Posterior vena cava (tissue), 2 donors: ENCODE measurements around the gene MARCKSL1. TPM values are rescaled to one million over a fixed set of nuclear protein-coding genes. Genes with fewer than 3 reads are reported as not detected.

Source experiments
- DNase-seq: peaks from one replicate; pipeline ENCODE4 v3.0.0-alpha.2; 2020; ENCODE audit warnings: low spot score
- intact Hi-C, 2 donors: fragments of 100-400 bp; cut with DNase I; formaldehyde crosslinking; loops; one replicate each; pipeline versions ENCODE4 v1.14.1 to v1.14.2; 2022 to 2023
- total RNA-seq, 2 donors: library from RNA; stranded (reverse); fragmentation: NEBNext Ultra II Directional; extraction: Animal tissue kit (Norgen Biotek cat#: 25700); gene quantifications; one replicate each; pipeline ENCODE4 v1.2.1, GENCODE V29; 2021
- donor health status: DM: yes; HTN: yes; CAD: no.
- donor health status: DM: yes; HTN: yes; CAD: no.

The MARCKSL1 gene
- total RNA-seq, 2 donors from 2014 or later = 40.9 to 43.9 TPM

- intact Hi-C loops = no loop called here
- DNase-seq = no peak
These were observed 571 bp downstream of the MARCKSL1 start for GRCh38 chr1:32335535-32335789.

GRCh38 chr1:32334864-32335534, 1.0 kb downstream of the MARCKSL1 start:
- peak; percentile 87 for DNase-seq

GRCh38 chr1:32334274-32334861, 1.7 kb downstream of the MARCKSL1 start:
- DNase-seq = no peak
- intact Hi-C loops = no loop called here

More at GRCh38 chr1:32334864-32335534, 1.0 kb downstream of the MARCKSL1 start:
- intact Hi-C loops = no loop called here

GRCh38 chr1:32333251-32333963, 2.6 kb downstream of the MARCKSL1 start:
- intact Hi-C loops = no loop called here
- no peak for DNase-seq

GRCh38 chr1:32332290-32333079, 3.5 kb downstream of the MARCKSL1 start:
- DNase-seq = no peak
- intact Hi-C loops = no loop called here

GRCh38 chr1:32331549-32331948, 4.5 kb downstream of the MARCKSL1 start:
- no peak for DNase-seq
- intact Hi-C loops = no loop called here

GRCh38 chr1:32330558-32331151, 5.4 kb downstream of the MARCKSL1 start:
- no peak for DNase-seq

GRCh38 chr1:32329931-32330466, 6.0 kb downstream of the MARCKSL1 start:
- DNase-seq = peak; percentile 5
- intact Hi-C loops = no loop called here

More at GRCh38 chr1:32330558-32331151, 5.4 kb downstream of the MARCKSL1 start:
- intact Hi-C loops = no loop called here

GRCh38 chr1:32327204-32327603, 8.8 kb downstream of the MARCKSL1 start:
- intact Hi-C loops = no loop called here
- DNase-seq = peak; percentile 50

GRCh38 chr1:32321712-32322291, 14.2 kb downstream of the MARCKSL1 start:
- peak; percentile 34 for DNase-seq
- intact Hi-C loops = no loop called here

GRCh38 chr1:32318127-32318869, 17.7 kb downstream of the MARCKSL1 start:
- intact Hi-C loops = no loop called here
- DNase-seq = no peak

GRCh38 chr1:32316903-32317277, 19.1 kb downstream of the MARCKSL1 start:
- DNase-seq = no peak
- intact Hi-C loops = no loop called here

- peak; percentile 19 for DNase-seq
- intact Hi-C loops = no loop called here
These were observed 24.2 kb downstream of the MARCKSL1 start for GRCh38 chr1:32311709-32312393.

- intact Hi-C loops = no loop called here
- DNase-seq = no peak
These were observed 26.1 kb downstream of the MARCKSL1 start for GRCh38 chr1:32309960-32310359.

GRCh38 chr1:32307324-32307723, 28.7 kb downstream of the MARCKSL1 start:
- intact Hi-C loops = no loop called here
- no peak for DNase-seq

GRCh38 chr1:32305310-32305709, 30.7 kb downstream of the MARCKSL1 start:
- intact Hi-C loops = no loop called here

GRCh38 chr1:32303997-32304622, 31.9 kb downstream of the MARCKSL1 start:
- peak; percentile 2 for DNase-seq
- intact Hi-C loops = no loop called here

More at GRCh38 chr1:32305310-32305709, 30.7 kb downstream of the MARCKSL1 start:
- DNase-seq = no peak
